HUES64 (cell line): ENCODE results near the gene TMEM47. TPM values are rescaled to one million over a fixed set of nuclear protein-coding genes. Genes with fewer than 3 reads are reported as not detected.

Source experiments
- H3K27ac ChIP-seq: 2 replicates; pipeline ENCODE4 v1.7.0; 2013; ENCODE audit warnings: low read depth, low read length, inconsistent platforms
- H3K27me3 ChIP-seq: 2 replicates; pipeline ENCODE4 v1.6.1; 2013; ENCODE audit warnings: mild to moderate bottlenecking, low read length; ENCODE audit not compliant: insufficient read depth
- H3K36me3 ChIP-seq: 2 replicates; pipeline ENCODE4 v1.6.1; 2013; ENCODE audit warnings: mild to moderate bottlenecking, low read length; ENCODE audit not compliant: insufficient read depth
- H3K4me1 ChIP-seq: 2 replicates; pipeline ENCODE4 v1.6.1; 2013; ENCODE audit warnings: mild to moderate bottlenecking, low read length, moderate library complexity; ENCODE audit not compliant: insufficient read depth
- H3K4me3 ChIP-seq: 2 replicates; pipeline ENCODE4 v1.5.1; 2013; ENCODE audit warnings: mild to moderate bottlenecking, low read length, moderate library complexity
- H3K9ac ChIP-seq: 2 replicates; pipeline ENCODE4 v1.6.1; 2013; ENCODE audit warnings: mild to moderate bottlenecking, low read depth, low read length
- H3K9me3 ChIP-seq: 2 replicates; pipeline ENCODE4 v1.6.1; 2013; ENCODE audit warnings: low read depth, low read length; ENCODE audit not compliant: insufficient read depth
- WGBS: fragments of 150-250, 120-280 bp; methylation state at CpG from one replicate; pipeline ENCODE4 v1.1.7; 2013; ENCODE audit warnings: missing lambda C conversion rate; 5-methylcytosine and 5-hydroxymethylcytosine counted together
- polyA plus RNA-seq, 2 experiments: library from polyadenylated mRNA; stranded (reverse); fragments of 50-300 nt; gene quantifications; one replicate each; pipeline ENCODE4 v1.2.3, GENCODE V29; 2013

Gene TMEM47
- 25.1 TPM for polyA plus RNA-seq (2013, experiment 1 of 2)
- 28.7 TPM for polyA plus RNA-seq (2013, experiment 2 of 2)

DNA sequence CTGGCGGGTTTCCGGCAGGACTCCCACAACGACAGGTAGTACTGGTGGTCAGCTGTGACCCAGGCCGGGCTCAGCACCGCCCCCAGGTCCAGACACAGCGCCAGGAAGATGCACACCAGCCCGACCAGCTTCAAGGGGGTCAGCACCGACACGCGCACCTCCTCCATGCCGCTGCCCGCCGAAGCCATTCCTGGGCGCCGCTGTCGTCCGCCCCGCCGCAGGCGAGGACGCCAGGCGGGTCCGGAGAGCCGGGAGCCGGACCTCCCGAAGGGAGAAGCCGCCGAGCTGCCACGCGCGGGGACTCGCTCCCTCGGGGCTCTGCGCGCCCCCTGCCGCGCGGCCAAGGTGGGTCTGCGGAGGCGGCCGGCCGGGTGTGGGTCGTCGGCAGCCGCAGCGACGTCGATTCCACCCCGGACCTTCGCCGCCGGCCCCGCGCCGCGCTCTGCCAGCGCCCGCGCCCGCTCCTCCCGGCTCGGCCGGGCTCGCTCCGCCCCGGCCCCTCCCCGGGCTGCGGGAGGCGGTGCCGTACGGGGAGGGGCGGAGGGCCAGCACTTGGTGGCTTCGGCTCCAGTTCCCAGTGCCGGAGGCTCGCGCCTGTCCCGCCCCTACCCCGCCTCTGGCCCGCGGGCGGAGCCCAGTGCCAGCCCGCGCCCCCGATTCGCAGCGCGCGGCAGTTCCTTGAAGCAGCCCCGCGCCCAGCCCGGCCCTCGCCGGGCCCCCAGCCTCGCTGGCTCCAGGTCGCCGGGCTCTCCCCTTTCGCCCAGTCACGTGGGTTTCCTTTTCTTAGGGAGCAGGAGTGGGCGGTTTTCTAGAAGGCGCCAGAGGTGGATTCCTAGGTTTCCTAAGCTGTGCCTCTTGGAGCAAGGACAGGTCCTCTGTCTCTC lies at the start of gene TMEM47:
Gene TMEM47, minus strand, starts transcription at position 444 of the 884 bp plus-strand sequence. Its CDS starts 256 bp downstream, at position 188.
- Histone ChIP-seq H3K4me3 (peak within 1 kb of the TSS; percentile 66), H3K4me1 (peaks cover 34% of the 10 kb centered on the region), H3K27ac (peak within 1 kb of the TSS; percentile 72; the same call in 1 of the 2 replicates), H3K36me3 (no peaks in the 10 kb centered on the region), H3K9ac (peak within 1 kb of the TSS; percentile 66), H3K9me3 (no peaks in the 10 kb centered on the region), H3K27me3 (peaks cover 14% of the 10 kb centered on the region)
- WGBS: under 1% methylated on average over 100 of the region's 100 CpGs

DNA sequence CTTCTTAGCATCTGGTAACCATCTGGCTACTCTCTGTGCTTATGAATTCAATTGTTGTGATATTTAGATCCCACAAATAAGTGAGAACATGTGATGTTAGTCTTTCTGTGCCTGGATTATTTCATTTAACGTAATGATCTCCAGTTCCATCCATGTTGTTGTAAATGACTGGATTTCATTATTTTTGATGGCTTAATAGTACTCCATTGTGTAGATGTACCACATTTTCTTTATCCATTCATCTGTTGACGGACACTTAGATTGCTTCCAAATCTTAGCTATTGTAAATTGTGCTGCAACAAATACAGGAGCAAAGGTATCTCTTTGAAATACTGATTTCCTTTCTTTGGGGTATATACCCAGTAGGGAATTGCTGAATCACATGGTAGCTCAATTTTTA lies 30.0 kb upstream of the TMEM47 start:
- Histone ChIP-seq H3K4me1 (no peaks in the 10 kb centered on the region), H3K4me3 (no peak overlapping the region), H3K36me3 (no peaks in the 10 kb centered on the region), H3K27ac (no peak overlapping the region), H3K27me3 (no peaks in the 10 kb centered on the region), H3K9me3 (no peaks in the 10 kb centered on the region), H3K9ac (no peak overlapping the region)
- 100% methylated on average over 1 of the region's 2 CpGs for WGBS

DNA sequence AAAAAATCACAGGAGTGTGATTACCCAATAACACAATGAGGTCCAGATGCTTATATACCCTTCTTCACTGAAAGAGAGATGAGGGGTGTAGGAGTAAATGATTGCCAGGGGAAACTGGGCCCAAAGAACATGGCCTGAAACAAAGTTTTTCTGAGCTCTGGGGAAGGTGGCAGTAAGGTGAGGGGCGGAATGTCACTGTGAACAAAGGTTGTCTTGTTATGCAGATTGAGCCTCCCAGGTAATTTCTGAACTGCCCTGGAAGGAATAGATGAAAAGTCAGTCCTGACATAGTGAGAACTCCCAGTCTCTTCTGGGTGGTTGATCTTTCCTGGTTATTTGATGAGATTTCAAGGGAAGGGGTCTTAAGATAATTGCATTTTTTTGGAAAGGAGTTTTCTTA lies 2.5 kb upstream of the TMEM47 start:
- WGBS: 79% methylated on average over 1 of the region's 1 CpG
- Histone ChIP-seq H3K9me3 (no peaks in the 10 kb centered on the region), H3K27me3 (peaks cover 14% of the 10 kb centered on the region), H3K36me3 (no peaks in the 10 kb centered on the region), H3K27ac (no peak overlapping the region), H3K9ac (no peak overlapping the region), H3K4me1 (peaks cover 9% of the 10 kb centered on the region), H3K4me3 (no peak overlapping the region)

DNA sequence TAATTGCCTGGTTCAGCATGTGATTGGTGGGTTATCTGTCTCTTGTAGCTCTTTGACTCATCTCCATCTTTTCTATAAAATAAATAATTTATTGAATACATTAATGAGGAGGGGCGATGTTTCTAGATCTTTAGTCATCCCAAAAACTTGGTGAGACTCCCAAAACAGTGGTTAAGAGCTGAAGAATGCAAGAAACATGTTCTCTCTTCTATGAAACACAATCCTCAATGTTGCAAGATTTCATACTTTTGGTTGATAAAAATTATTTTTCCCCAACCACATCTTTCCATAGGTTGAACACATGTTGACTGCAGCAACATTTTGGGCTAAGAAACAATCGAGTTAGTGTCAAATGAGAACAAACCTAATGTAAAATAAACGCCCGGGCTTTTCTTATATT lies 1.2 kb upstream of the TMEM47 start:
- WGBS: 95% methylated on average over 3 of the region's 4 CpGs
- Histone ChIP-seq H3K36me3 (no peaks in the 10 kb centered on the region), H3K4me3 (peak overlapping the region; percentile 66), H3K4me1 (peaks cover 22% of the 10 kb centered on the region), H3K27me3 (peaks cover 14% of the 10 kb centered on the region), H3K9me3 (no peaks in the 10 kb centered on the region), H3K9ac (no peak overlapping the region), H3K27ac (no peak overlapping the region)

DNA sequence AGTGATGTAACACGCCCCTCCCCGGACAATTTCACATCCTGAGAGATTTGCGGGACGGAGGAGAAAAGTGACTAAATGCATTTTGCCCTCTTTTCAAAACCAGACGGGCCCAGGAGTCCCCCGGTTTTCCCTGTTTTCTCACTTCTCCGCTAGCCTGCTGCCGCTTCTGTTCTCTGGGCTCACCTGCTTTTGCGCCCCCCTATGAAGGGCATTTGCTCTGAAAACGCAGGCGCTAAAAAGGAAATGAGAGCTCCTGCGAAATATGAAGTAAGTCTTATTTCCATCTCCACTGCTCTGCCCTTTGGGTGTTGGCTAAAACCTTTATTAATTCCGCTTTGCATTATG lies 613 bp upstream of the TMEM47 start:
- H3K27me3 ChIP-seq: peaks cover 14% of the 10 kb centered on the region
- peak overlapping the region; percentile 72; the same call in 1 of the 2 replicates for H3K27ac ChIP-seq
- peak overlapping the region; percentile 66 for H3K4me3 ChIP-seq
- peak overlapping the region; percentile 66 for H3K9ac ChIP-seq
- 10% methylated on average over 13 of the region's 13 CpGs for WGBS
- peaks cover 28% of the 10 kb centered on the region for H3K4me1 ChIP-seq
- no peaks in the 10 kb centered on the region for H3K36me3 ChIP-seq
- no peaks in the 10 kb centered on the region for H3K9me3 ChIP-seq

DNA sequence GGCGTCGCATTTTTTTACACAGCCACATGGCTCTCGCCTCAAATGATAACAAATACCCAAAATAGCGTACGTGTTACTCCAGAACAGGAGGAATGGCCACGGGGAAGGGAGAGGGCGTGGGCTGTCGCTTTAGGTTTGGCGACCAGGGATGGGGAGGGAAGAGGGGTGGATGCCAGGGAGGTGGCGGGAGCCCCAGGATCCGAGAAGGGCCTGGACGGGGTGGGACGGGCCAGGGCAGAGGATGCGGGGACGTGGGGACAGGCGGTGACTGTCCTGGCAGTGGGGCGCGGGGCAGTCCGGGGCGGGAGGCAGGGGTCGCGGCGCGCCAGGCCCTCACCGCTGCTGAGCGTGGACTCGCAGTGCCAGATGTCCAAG lies 631 bp downstream of the TMEM47 start:
- no peak overlapping the region for H3K27ac ChIP-seq
- peak overlapping the region; percentile 52 for H3K9ac ChIP-seq
- peak overlapping the region; percentile 66 for H3K4me3 ChIP-seq

DNA sequence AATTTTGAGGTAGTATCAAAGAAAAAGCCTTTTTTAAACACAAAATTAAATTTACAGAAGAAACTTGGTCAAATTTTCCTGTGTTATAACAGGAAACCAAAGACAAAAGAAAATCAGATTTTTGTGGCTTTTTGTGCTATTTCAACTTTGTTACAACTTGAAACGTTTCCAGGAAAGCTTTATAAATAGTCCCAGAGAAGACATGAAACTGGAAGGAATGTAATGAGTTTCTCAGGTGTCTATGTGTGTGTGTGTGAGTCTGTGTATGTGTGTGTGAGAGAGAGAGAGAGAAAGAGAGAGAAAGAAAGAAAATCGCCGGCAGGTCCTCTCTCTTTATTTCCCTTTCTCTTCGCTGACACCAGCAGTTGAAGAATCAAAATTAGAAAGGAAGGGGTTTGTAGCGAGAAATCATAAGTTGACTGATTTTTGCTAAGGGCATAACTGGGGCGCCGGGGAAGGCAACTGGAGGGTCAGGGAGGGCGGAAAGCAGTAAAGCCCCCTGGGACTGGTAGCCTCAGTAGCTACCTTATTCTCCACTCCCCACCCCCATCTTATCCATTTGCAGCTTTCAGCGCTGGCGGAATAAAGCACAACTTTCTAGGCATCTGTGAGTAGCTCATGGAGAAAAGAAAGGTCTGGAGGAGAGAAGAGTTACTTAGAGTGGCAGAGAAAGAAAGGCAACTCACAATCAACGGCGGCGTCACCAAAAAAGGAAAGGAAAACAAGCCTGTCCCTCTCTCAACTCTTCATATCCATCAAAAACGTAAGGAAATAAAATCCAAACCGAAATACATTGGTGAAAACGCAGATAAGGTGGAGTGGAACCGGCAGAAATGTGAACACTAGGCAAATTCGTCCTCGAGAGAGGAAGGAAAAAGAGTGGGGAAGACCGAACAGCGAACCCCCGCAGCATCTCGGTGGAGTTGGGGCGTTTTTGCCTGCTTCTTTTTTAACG lies 1.3 kb downstream of the TMEM47 start:
- 1% methylated on average over 13 of the region's 25 CpGs for WGBS
- H3K4me1 ChIP-seq: peaks cover 35% of the 10 kb centered on the region
- H3K36me3 ChIP-seq: no peaks in the 10 kb centered on the region
- H3K4me3 ChIP-seq: peak overlapping the region; percentile 66
- H3K27me3 ChIP-seq: peaks cover 14% of the 10 kb centered on the region
- H3K9me3 ChIP-seq: no peaks in the 10 kb centered on the region
- peak overlapping the region; percentile 50 for H3K9ac ChIP-seq
- peak overlapping the region; percentile 85; the same call in 1 of the 2 replicates for H3K27ac ChIP-seq

More for the DNA sequence above, 631 bp downstream of the TMEM47 start:
- H3K36me3 ChIP-seq: no peaks in the 10 kb centered on the region
- peaks cover 14% of the 10 kb centered on the region for H3K27me3 ChIP-seq
- 1% methylated on average over 24 of the region's 27 CpGs for WGBS
- H3K9me3 ChIP-seq: no peaks in the 10 kb centered on the region
- H3K4me1 ChIP-seq: peaks cover 35% of the 10 kb centered on the region

DNA sequence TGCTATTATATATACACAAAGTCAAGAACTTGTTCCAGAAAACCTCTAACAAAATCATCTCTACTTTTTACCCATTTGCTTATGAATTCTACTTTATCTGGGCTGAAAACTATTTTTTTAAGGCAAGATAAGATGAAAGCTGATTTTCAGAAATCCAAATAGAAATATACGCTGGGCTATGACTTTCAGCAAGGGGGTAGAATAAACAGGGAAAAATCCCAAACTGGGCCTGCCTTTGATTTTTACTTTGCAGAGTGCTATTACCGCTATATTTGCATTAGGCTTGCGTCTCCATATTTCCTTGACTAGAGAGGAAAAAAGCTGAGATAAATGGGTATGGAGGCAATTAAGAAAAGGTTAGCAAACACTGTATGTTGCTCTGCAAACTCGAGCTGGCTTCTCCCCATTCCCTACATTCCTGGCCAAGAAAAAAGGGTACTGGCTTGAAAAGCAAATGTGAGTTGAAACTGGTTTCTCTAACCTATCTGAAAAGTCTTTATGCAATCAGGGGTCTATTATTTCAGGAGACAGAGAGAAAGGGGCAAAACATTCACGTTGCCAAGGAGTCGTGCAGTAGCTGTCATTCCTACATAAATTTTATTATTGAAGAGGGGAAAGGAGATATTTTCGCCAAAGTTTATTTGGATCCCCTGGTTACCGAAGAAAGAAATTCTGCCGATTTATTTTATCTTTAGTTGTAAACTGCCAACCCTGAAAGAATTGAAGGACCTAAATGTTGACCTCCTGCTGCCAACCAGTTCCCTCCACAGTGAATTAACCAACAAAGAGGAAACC lies 2.2 kb downstream of the TMEM47 start:
- Histone ChIP-seq H3K9me3 (no peaks in the 10 kb centered on the region), H3K27me3 (peaks cover 14% of the 10 kb centered on the region), H3K4me3 (peak overlapping the region; percentile 66), H3K4me1 (peaks cover 33% of the 10 kb centered on the region), H3K9ac (peak overlapping the region; percentile 50; the same call in 1 of the 2 replicates), H3K36me3 (no peaks in the 10 kb centered on the region), H3K27ac (peak overlapping the region; percentile 85)
- whole genome bisulfite sequencing: 15% methylated on average over 6 of the region's 9 CpGs

DNA sequence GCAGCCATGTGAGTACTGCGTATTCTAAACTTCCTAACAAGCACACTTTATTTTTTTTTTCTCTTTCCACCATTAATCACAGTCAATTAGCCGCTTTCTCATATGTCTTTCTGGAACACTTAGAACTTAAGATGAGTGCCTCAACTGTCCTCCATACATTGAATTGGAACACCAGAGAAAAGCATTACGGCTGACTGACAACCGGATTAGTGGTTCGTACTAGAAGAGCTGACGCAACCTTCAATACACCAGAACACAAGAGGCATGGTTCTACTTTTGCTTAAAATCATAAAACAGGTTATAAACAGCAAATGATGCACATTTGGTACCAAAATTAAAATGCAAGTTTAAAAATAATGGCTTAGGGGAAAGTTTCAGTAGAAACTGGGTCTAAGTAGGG lies 3.3 kb downstream of the TMEM47 start:
- Histone ChIP-seq H3K27ac (peak overlapping the region; percentile 85; the same call in 1 of the 2 replicates), H3K27me3 (peaks cover 14% of the 10 kb centered on the region), H3K9ac (peak overlapping the region; percentile 50; the same call in 1 of the 2 replicates), H3K4me1 (peaks cover 32% of the 10 kb centered on the region; the same call in 1 of the 2 replicates), H3K4me3 (peak overlapping the region; percentile 66), H3K36me3 (no peaks in the 10 kb centered on the region), H3K9me3 (no peaks in the 10 kb centered on the region)
- WGBS: 56% methylated on average over 6 of the region's 6 CpGs

DNA sequence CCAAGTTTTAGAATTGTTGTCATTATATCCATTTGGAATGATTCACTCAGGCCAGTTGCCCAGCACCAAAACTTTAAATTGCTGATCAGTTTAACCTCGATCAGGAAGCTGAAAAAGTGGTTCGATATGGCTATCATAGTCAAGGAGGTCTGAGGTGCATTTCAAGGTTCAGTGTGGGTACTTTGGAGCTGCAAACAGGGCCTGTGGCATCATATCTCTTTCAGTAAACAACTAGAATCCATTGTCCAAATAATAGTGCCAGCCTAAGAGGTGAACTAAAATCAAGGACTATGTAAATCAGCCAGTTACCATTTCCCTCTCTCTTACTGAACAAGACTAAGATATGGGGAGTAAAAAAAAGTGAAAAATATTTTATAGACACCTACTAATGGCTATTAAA lies 14.2 kb downstream of the TMEM47 start:
- WGBS: 95% methylated on average over 2 of the region's 2 CpGs
- no peaks in the 10 kb centered on the region for H3K9me3 ChIP-seq
- H3K9ac ChIP-seq: no peak overlapping the region
- no peaks in the 10 kb centered on the region for H3K27me3 ChIP-seq
- no peaks in the 10 kb centered on the region for H3K36me3 ChIP-seq
- H3K4me1 ChIP-seq: peaks cover 7% of the 10 kb centered on the region; the same call in 1 of the 2 replicates
- H3K4me3 ChIP-seq: no peak overlapping the region
- H3K27ac ChIP-seq: no peak overlapping the region
